Bronchial epithelial cell (primary cell): Measurements from ENCODE around the gene FMN1. TPM values are rescaled to one million over a fixed set of nuclear protein-coding genes. Genes with fewer than 3 reads are reported as not detected.

Source experiments
- DNase-seq: peaks from one replicate; pipeline ENCODE4 v3.0.0-alpha.2; 2010; ENCODE audit warnings: low read depth
- FAIRE-seq: peaks from 2 replicates; lab custom pipeline; 2011; peaks lifted over from hg19 to GRCh38; lab: Jason Lieb, UNC
- H3K27me3 ChIP-seq: 2 replicates; pipeline ENCODE4 v1.5.1; 2011; ENCODE audit warnings: low read length; ENCODE audit not compliant: control insufficient read depth, insufficient read depth
- H3K36me3 ChIP-seq: 2 replicates; pipeline ENCODE4 v1.5.1; 2011; ENCODE audit warnings: low read length; ENCODE audit not compliant: control insufficient read depth, insufficient read depth
- H3K4me3 ChIP-seq: 2 replicates; pipeline ENCODE4 v1.5.1; 2011; ENCODE audit warnings: mild to moderate bottlenecking, low read depth, low read length, control low read depth
- CTCF ChIP-seq: IDR thresholded peaks from 2 replicates; pipeline ENCODE4 v1.5.1; 2011; ENCODE audit warnings: mild to moderate bottlenecking, moderate library complexity, low read length, control low read depth, inconsistent platforms; ENCODE audit not compliant: insufficient read depth, severe bottlenecking
- total RNA-seq: library from RNA; depleted of rRNA; stranded (reverse); fragments of >200 nt; gene quantifications from 2 replicates; pipeline ENCODE4 v1.2.1, GENCODE V29; 2014

The FMN1 gene
- total RNA-seq, 1 donor from 2014 or later = 1.6 TPM

DNA sequence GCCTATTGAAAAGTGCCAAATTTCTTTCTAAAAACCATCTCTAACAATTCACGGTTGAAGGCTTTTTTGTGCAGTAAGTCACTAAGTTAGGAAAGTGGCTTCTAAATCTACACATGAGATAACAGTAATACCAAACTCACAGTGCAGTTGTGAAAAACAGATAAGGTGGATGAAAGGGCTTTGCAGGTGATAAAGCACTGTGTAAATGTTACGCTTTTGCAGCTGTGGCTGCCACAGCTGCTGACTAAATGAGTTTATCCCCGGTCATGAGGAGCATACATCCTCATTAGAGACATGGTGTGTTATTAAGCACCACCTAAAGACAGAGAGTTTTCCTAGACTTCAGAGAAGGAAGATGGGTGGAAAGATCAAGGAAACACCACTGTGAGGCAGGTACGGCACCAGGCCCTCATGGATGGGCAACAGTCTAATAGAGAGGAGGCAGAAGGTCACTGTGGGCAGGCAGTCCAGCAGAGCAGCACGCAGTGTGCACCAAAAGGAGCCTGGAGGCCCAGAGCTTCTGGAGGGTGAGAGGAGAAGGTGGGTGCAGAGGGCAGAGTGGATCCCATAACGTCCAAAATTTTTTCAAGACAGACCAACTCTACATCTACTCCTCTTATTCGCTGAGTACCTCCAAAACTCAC, 68.5 kb downstream of the FMN1 start:
- H3K27me3 ChIP-seq = no peaks in the 10 kb centered on the region
- DNase-seq (no peak), FAIRE-seq (no peak)
- TF ChIP-seq CTCF = no peak
- no peak overlapping the region for H3K4me3 ChIP-seq
- H3K36me3 ChIP-seq = no peaks in the 10 kb centered on the region

GRCh38 chr15:33124811-33125210, 69.7 kb downstream of the FMN1 start:
- Histone ChIP-seq H3K36me3 (no peaks in the 10 kb centered on the region), H3K27me3 (no peaks in the 10 kb centered on the region), H3K4me3 (no peak overlapping the region)
- no peak for TF ChIP-seq CTCF
- no peak for FAIRE-seq
- DNase-seq = no peak

DNA sequence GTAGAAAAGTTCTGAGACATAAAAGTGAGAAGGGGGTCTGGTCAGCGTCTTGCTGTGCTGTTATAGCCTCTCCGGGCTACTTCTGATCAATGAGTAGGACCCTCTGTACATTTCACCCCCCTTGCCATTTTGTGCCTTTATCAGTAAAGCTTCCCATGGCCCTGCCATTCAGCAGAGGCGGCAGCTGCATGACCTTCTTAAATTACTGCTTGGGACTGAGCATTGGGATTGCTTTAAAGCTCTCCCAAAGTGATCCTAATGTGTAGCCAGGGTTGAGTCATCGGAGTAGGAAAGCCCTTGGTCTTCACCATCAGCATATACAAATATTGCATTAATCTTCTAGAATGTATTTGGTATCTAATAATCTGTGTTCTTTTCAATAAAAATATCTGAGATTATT, 70.2 kb downstream of the FMN1 start:
- TF ChIP-seq CTCF = no peak
- H3K27me3 ChIP-seq = no peaks in the 10 kb centered on the region
- DNase-seq (no peak), FAIRE-seq (no peak)
- H3K36me3 ChIP-seq = no peaks in the 10 kb centered on the region
- no peak overlapping the region for H3K4me3 ChIP-seq

- Histone ChIP-seq H3K4me3 (no peak overlapping the region), H3K27me3 (no peaks in the 10 kb centered on the region), H3K36me3 (no peaks in the 10 kb centered on the region)
- no peak for TF ChIP-seq CTCF
- no peak for FAIRE-seq
- DNase-seq = no peak
Measured at GRCh38 chr15:33119865-33120264, 74.6 kb downstream of the FMN1 start.

DNA sequence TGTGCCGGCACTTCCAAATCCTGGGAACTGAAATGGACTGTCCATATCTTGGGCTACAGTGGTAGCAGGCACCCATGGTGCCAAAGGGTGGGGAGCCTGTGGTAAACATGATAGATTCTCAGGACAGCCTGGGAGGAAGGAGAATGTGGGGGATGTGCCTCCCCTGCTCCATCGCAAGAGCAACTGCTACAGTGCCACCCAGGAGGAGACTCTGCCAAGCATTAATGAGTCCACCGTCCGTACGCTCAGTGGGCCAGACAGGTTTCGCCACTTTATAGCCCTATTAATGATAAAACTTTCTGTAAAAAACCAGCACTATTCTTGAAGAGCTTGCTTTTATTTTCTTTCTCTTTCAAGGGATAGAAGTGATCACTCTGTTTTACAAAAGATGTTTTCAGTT, 75.2 kb downstream of the FMN1 start:
- Histone ChIP-seq H3K27me3 (no peaks in the 10 kb centered on the region), H3K36me3 (no peaks in the 10 kb centered on the region), H3K4me3 (no peak overlapping the region)
- FAIRE-seq (no peak), DNase-seq (no peak)
- TF ChIP-seq CTCF = no peak

DNA sequence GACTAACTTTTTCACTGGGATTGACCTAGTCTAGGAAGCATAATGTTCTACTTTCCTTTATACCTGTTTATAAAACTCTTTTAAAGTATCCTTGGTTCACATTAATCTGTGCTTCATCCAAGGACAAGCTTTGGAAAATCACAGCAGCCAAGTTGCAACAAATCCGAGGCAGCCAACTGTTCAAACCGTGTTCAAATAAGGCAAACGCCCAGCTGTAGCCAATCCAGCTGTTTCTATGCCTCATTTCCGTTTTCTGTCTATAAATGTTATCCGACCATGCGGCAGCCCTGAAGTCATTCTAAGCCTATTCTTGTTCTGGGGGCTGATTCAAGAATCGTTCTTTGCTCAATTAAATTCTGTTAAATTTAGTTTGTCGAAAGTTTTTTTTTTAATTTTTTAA, 78.3 kb downstream of the FMN1 start:
- Histone ChIP-seq H3K36me3 (no peaks in the 10 kb centered on the region), H3K4me3 (no peak overlapping the region), H3K27me3 (no peaks in the 10 kb centered on the region)
- no peak for FAIRE-seq
- DNase-seq = no peak
- no peak for TF ChIP-seq CTCF
